NCI-H2171 treated with DMSO at 0.1 percent for 48 hours (cell line): Measurements from ENCODE around the gene DHCR24.

Experiments
- DNase-seq: peaks from one replicate; lab custom pipeline; 2025; lab: John Stamatoyannopoulos, UW

The DHCR24 gene

GRCh38 chr1:54844564-54844963 is 42.4 kb downstream of the DHCR24 start:
- no peak for DNase-seq

GRCh38 chr1:54843449-54843848 is 43.5 kb downstream of the DHCR24 start:
- no peak for DNase-seq

- DNase-seq, result no peak
These were observed 44.0 kb downstream of the DHCR24 start for GRCh38 chr1:54842963-54843362.

GRCh38 chr1:54842206-54842915 is 44.6 kb downstream of the DHCR24 start:
- no peak for DNase-seq

GRCh38 chr1:54839824-54840223 is 47.2 kb downstream of the DHCR24 start:
- no peak for DNase-seq

- no peak for DNase-seq
These were observed 48.3 kb downstream of the DHCR24 start for GRCh38 chr1:54838565-54839180.

- DNase-seq, result no peak
These were observed 49.8 kb downstream of the DHCR24 start for GRCh38 chr1:54837002-54837853.

GRCh38 chr1:54836594-54836993 is 50.4 kb downstream of the DHCR24 start:
- no peak for DNase-seq

GRCh38 chr1:54835970-54836369 is 51.0 kb downstream of the DHCR24 start:
- no peak for DNase-seq

GRCh38 chr1:54835131-54835898 is 51.7 kb downstream of the DHCR24 start:
- DNase-seq, result no peak

GRCh38 chr1:54834007-54834541 is 52.9 kb downstream of the DHCR24 start:
- DNase-seq, result no peak

- DNase-seq, result no peak
These were observed 53.9 kb downstream of the DHCR24 start for GRCh38 chr1:54833121-54833520.

- no peak for DNase-seq
These were observed 60.7 kb downstream of the DHCR24 start for GRCh38 chr1:54826226-54826816.

- DNase-seq, result no peak
These were observed 61.3 kb downstream of the DHCR24 start for GRCh38 chr1:54825696-54826095.

GRCh38 chr1:54823670-54824069 is 63.3 kb downstream of the DHCR24 start:
- no peak for DNase-seq

GRCh38 chr1:54819733-54820132 is 67.3 kb downstream of the DHCR24 start:
- DNase-seq, result no peak

GRCh38 chr1:54819195-54819536 is 67.8 kb downstream of the DHCR24 start:
- no peak for DNase-seq

GRCh38 chr1:54818461-54819194 is 68.4 kb downstream of the DHCR24 start:
- no peak for DNase-seq

GRCh38 chr1:54816951-54817350 is 70.0 kb downstream of the DHCR24 start:
- no peak for DNase-seq

- no peak for DNase-seq
These were observed 70.9 kb downstream of the DHCR24 start for GRCh38 chr1:54816130-54816529.
